HepG2 (cell line): ENCODE data around the gene USP32. TPM values are rescaled to one million over a fixed set of nuclear protein-coding genes. Genes with fewer than 3 reads are reported as not detected.

Experiments
- ATAC-seq: fragments of 200-7000 bp; cut with Tn5 transposase; 3 replicates; pipeline ENCODE4 v1.9.1; 2020; ENCODE audit warnings: mild to moderate bottlenecking, moderate library complexity
- BruUV-seq: library from RNA; stranded (reverse); fragments of 400-500 nt; replicated peaks from 2 replicates; lab custom pipeline; 2021; lab: Mats Ljungman, UMichigan
- CTCF ChIA-PET: fragments of 300-600 bp; formaldehyde crosslinking; extraction: SDS; loops from one replicate; lab custom pipeline; 2021; ENCODE audit warnings: low total read pairs, inconsistent platforms, low intra/inter-chr PET ratio; lab: Yijun Ruan, JAX
- POLR2A ChIA-PET: fragments of 350-600 bp; sonication (Branson Sonifier 250); formaldehyde crosslinking; loops from one replicate; lab custom pipeline; 2020; ENCODE audit warnings: antibody characterized with exemption, inconsistent platforms; lab: Yijun Ruan, JAX
- DNase-seq: peaks from one replicate; pipeline ENCODE4 v3.0.0-alpha.2; 2015; ENCODE audit warnings: low spot score
- FAIRE-seq: peaks from 3 replicates; lab custom pipeline; 2011; peaks lifted over from hg19 to GRCh38; lab: Jason Lieb, UNC
- H2AFZ ChIP-seq: one replicate; pipeline ENCODE4 v1.6.1; 2011; ENCODE audit warnings: low read length, inconsistent platforms
- H3K27ac ChIP-seq: fragments of 300-600 bp; 3 replicates; pipeline ENCODE4 v1.8.0; 2011; ENCODE audit warnings: mixed run types, mild to moderate bottlenecking, mixed read lengths, low read length, inconsistent platforms; ENCODE audit not compliant: insufficient read depth; ENCODE audit errors: extremely low read length
- H3K27me3 ChIP-seq, 2 experiments: fragments of 200-600 bp in 1 of 2; 2 replicates in 1 of 2; 3 replicates in 1 of 2; pipeline versions ENCODE4 v1.6.0 to v1.8.0; 2011; ENCODE audit warnings: low read length in 2 of 2, mild to moderate bottlenecking in 2 of 2, moderate library complexity in 2 of 2, inconsistent platforms in 1 of 2; ENCODE audit not compliant: insufficient read depth in 2 of 2, control insufficient read depth in 1 of 2
- H3K36me3 ChIP-seq, 2 experiments: fragments of 200-600 bp in 1 of 2; replicated peaks in 1 of 2; 2 replicates in 1 of 2; 3 replicates in 1 of 2; pipeline versions ENCODE4 v1.5.1 to v1.8.0; 2011; ENCODE audit warnings: low read length in 2 of 2, inconsistent platforms in 1 of 2; ENCODE audit not compliant: insufficient read depth in 2 of 2, control insufficient read depth in 1 of 2
- H3K4me1 ChIP-seq: 2 replicates; pipeline ENCODE4 v1.5.1; 2012; ENCODE audit warnings: low read length, inconsistent platforms; ENCODE audit not compliant: insufficient read depth
- H3K4me2 ChIP-seq: 2 replicates; pipeline ENCODE4 v1.6.0; 2011; ENCODE audit warnings: low read depth, low read length, inconsistent platforms
- H3K4me3 ChIP-seq, 3 experiments: fragments of 200-600 bp in 1 of 3; sonication (generic), shearing (Covaris generic) in 1 of 3; replicated peaks in 1 of 3; 2 replicates each; pipeline ENCODE4 v1.5.1; 2011 to 2016; ENCODE audit warnings: low read length in 3 of 3, inconsistent platforms in 2 of 3, low read depth in 2 of 3, mild to moderate bottlenecking in 2 of 3, control low read depth in 1 of 3, mixed read lengths in 1 of 3; ENCODE audit not compliant: insufficient read depth in 1 of 3
- H3K79me2 ChIP-seq: one replicate; pipeline ENCODE4 v1.6.1; 2011; ENCODE audit warnings: low read length, inconsistent platforms; ENCODE audit not compliant: insufficient read depth
- H3K9ac ChIP-seq: 2 replicates; pipeline ENCODE4 v1.6.0; 2011; ENCODE audit warnings: mild to moderate bottlenecking, low read depth, low read length, inconsistent platforms; ENCODE audit not compliant: insufficient read depth
- H3K9me3 ChIP-seq: 2 replicates; pipeline ENCODE4 v1.5.1; 2012; ENCODE audit warnings: mild to moderate bottlenecking, low read length
- H4K20me1 ChIP-seq: 2 replicates; pipeline ENCODE4 v1.6.0; 2011; ENCODE audit warnings: inconsistent platforms, mild to moderate bottlenecking, low read length, moderate library complexity; ENCODE audit not compliant: insufficient read depth
- GATA4 ChIP-seq: sonication (generic); IDR thresholded peaks from 2 replicates; pipeline ENCODE4 v1.6.1; 2016; ENCODE audit warnings: antibody characterized with exemption, low read depth, borderline replicate concordance
- GRHL1 ChIP-seq: sonication (generic); formaldehyde crosslinking; conservative IDR thresholded peaks from 2 replicates; pipeline ENCODE4 v1.8.0; 2022; ENCODE audit warnings: missing genetic modification reagents
- HNRNPL ChIP-seq: fragments of 200-400 bp; formaldehyde crosslinking; IDR thresholded peaks from 2 replicates; pipeline ENCODE4 v1.6.1; 2017; ENCODE audit warnings: mild to moderate bottlenecking, low read depth, low read length
- MIER2 ChIP-seq: IDR thresholded peaks from 2 replicates; pipeline ENCODE4 v1.6.1; 2016; ENCODE audit warnings: missing biosample characterization, missing genetic modification reagents
- NAIF1 ChIP-seq: sonication (generic); formaldehyde crosslinking; IDR thresholded peaks from 2 replicates; pipeline ENCODE4 v1.5.0; 2020; ENCODE audit warnings: mild to moderate bottlenecking, missing genetic modification reagents, borderline replicate concordance
- PBX3 ChIP-seq: sonication (generic); formaldehyde crosslinking; IDR thresholded peaks from 2 replicates; pipeline ENCODE4 v1.8.1; 2023; ENCODE audit warnings: missing genetic modification reagents, inconsistent platforms, borderline replicate concordance
- PHF8 ChIP-seq: sonication (generic); formaldehyde crosslinking; IDR thresholded peaks from 2 replicates; pipeline ENCODE4 v1.5.0; 2020; ENCODE audit warnings: missing genetic modification reagents
- RBFOX2 ChIP-seq: fragments of 200-400 bp; formaldehyde crosslinking; IDR thresholded peaks from 2 replicates; pipeline ENCODE4 v1.6.1; 2017; ENCODE audit warnings: low read depth, mild to moderate bottlenecking, low read length
- RXRB ChIP-seq: IDR thresholded peaks from 2 replicates; pipeline ENCODE4 v1.6.1; 2016; ENCODE audit warnings: borderline replicate concordance, missing genetic modification reagents, missing compliant biosample characterization
- SMAD3 ChIP-seq: sonication (generic); formaldehyde crosslinking; IDR thresholded peaks from 2 replicates; pipeline ENCODE4 v1.4.0; 2020; ENCODE audit warnings: missing genetic modification reagents
- TOE1 ChIP-seq: sonication (generic); formaldehyde crosslinking; IDR thresholded peaks from 2 replicates; pipeline ENCODE4 v1.4.0; 2020; ENCODE audit warnings: mild to moderate bottlenecking, missing genetic modification reagents
- ZFP36 ChIP-seq: fragments of 150-350 bp; IDR thresholded peaks from 2 replicates; pipeline ENCODE4 v1.6.1; 2018; ENCODE audit warnings: borderline replicate concordance, low read length, low read depth; ENCODE audit not compliant: partially characterized antibody
- ZNF121 ChIP-seq: sonication (generic); formaldehyde crosslinking; IDR thresholded peaks from 2 replicates; pipeline ENCODE4 v1.5.0; 2020; ENCODE audit warnings: mild to moderate bottlenecking, missing genetic modification reagents
- ZNF30 ChIP-seq: sonication (generic); formaldehyde crosslinking; IDR thresholded peaks from 2 replicates; pipeline ENCODE4 v1.5.0; 2020; ENCODE audit warnings: mild to moderate bottlenecking, missing genetic modification reagents
- ZNF547 ChIP-seq: sonication (generic); formaldehyde crosslinking; IDR thresholded peaks from 2 replicates; pipeline ENCODE4 v1.5.1; 2020; ENCODE audit warnings: mild to moderate bottlenecking, missing genetic modification reagents
- ZNF703 ChIP-seq: sonication (generic); formaldehyde crosslinking; IDR thresholded peaks from 2 replicates; pipeline ENCODE4 v1.5.1; 2020; ENCODE audit warnings: missing genetic modification reagents, mild to moderate bottlenecking, moderate library complexity, borderline replicate concordance
- ZNF782 ChIP-seq: sonication (generic); formaldehyde crosslinking; IDR thresholded peaks from 2 replicates; pipeline ENCODE4 v1.4.0; 2020; ENCODE audit warnings: missing genetic modification reagents, mild to moderate bottlenecking, borderline replicate concordance
- WGBS: methylation state at CpG from one replicate; pipeline ENCODE4 v1.1.6; 2017; ENCODE audit warnings: low lambda C conversion rate; 5-methylcytosine and 5-hydroxymethylcytosine counted together
- in situ Hi-C: cut with HindIII; loops from 2 replicates; pipeline ENCODE4 v1.10.0; 2017; ENCODE audit warnings: low pct_unique_long_range_greater_than_20kb; ENCODE audit not compliant: extremely low pct_ligation_motif_present
- intact Hi-C: fragments of 100-400 bp; cut with micrococcal nuclease; formaldehyde crosslinking; loops from one replicate; pipeline ENCODE4 v1.10.0; 2022; ENCODE audit not compliant: unreplicated experiment
- polyA plus RNA-seq, 8 experiments: library from polyadenylated mRNA; depleted of rRNA in 3 of 8; stranded (reverse) in 7 of 8; unstranded in 1 of 8; fragments of >200 nt; fragmentation: Illumina TruSeq in 4 of 8; extraction: Trizol in 4 of 8; gene quantifications; 2 replicates each; pipeline versions ENCODE4 v1.2.1 to v1.2.3, GENCODE V29; 2011 to 2016; ENCODE audit warnings: low read depth in 4 of 8, missing spikeins in 1 of 8, mixed read lengths in 1 of 8; ENCODE audit not compliant: insufficient read depth in 1 of 8
- total RNA-seq, 5 experiments: library from RNA; depleted of rRNA; stranded (reverse); fragments of >200 nt; fragmentation: Illumina TruSeq; extraction: Trizol; gene quantifications; 2 replicates each; pipeline ENCODE4 v1.2.3, GENCODE V29; 2016; ENCODE audit warnings: low read depth in 1 of 5

Gene USP32
- total and polyA plus RNA-seq, 2 of the 13 experiments (the other 11 are each of a cell fraction or from before 2014, with no cell fraction given) = 24.9 to 39.9 TPM

- in situ Hi-C loops (no loop called here), intact Hi-C loops (no loop called here)
- Histone ChIP-seq H3K27me3 (no peaks in the 10 kb centered on the region), H3K9me3 (no peaks in the 10 kb centered on the region), H3K4me1 (no peaks in the 10 kb centered on the region), H3K4me3 (no peak overlapping the region), H3K27ac (no peak overlapping the region), H3K4me2 (no peak overlapping the region), H3K79me2 (no peaks in the 10 kb centered on the region), H4K20me1 (no peaks in the 10 kb centered on the region), H2AFZ (no peak overlapping the region), H3K36me3 (peaks cover 0 to 9% of the 10 kb centered on the region in 2 experiments; a peak in 1 of 5 replicates), H3K9ac (no peak overlapping the region)
- ATAC-seq (no peak), DNase-seq (no peak), FAIRE-seq (no peak)
- BruUV-seq = no TSS peak
- CTCF ChIA-PET = no interaction called here
- POLR2A ChIA-PET = no interaction called here
- 97% methylated on average over 3 of the region's 3 CpGs for WGBS
- TF ChIP-seq PHF8 (CRISPR knock-in tag) (no peak), TOE1 (CRISPR knock-in tag) (no peak), ZNF121 (CRISPR knock-in tag) (peak; percentile 67; the same call in 1 of the 2 replicates), GATA4 (no peak), NAIF1 (CRISPR knock-in tag) (no peak)
Observed at GRCh38 chr17:60293580-60294335, 98.2 kb downstream of the USP32 start.

GRCh38 chr17:60292697-60293096 lies 99.2 kb downstream of the USP32 start:
- in situ Hi-C loops (no loop called here), intact Hi-C loops (no loop called here)
- Histone ChIP-seq H3K9me3 (no peaks in the 10 kb centered on the region), H3K27me3 (no peaks in the 10 kb centered on the region), H4K20me1 (no peaks in the 10 kb centered on the region), H2AFZ (no peak overlapping the region), H3K27ac (no peak overlapping the region), H3K79me2 (no peaks in the 10 kb centered on the region), H3K36me3 (peaks cover 0 to 12% of the 10 kb centered on the region in 2 experiments; a peak in 2 of 5 replicates), H3K4me2 (no peak overlapping the region), H3K4me3 (no peak overlapping the region), H3K9ac (no peak overlapping the region), H3K4me1 (no peaks in the 10 kb centered on the region)
- 100% methylated on average over 1 of the region's 1 CpG for WGBS
- ChIA-PET CTCF (no interaction called here), POLR2A (no interaction called here)
- no peak for DNase-seq
- no peak for ATAC-seq
- no peak for FAIRE-seq
- TSS peak; percentile 21 for BruUV-seq
- TF ChIP-seq ZNF703 (CRISPR knock-in tag) (no peak), MIER2 (CRISPR knock-in tag) (no peak), SMAD3 (CRISPR knock-in tag) (no peak), HNRNPL (no peak), ZNF30 (CRISPR knock-in tag) (no peak), ZNF782 (CRISPR knock-in tag) (no peak), RBFOX2 (no peak), RXRB (no peak), ZFP36 (no peak), GRHL1 (CRISPR knock-in tag) (no peak), ZNF547 (no peak), PBX3 (CRISPR knock-in tag) (no peak)
